Endothelial cell of umbilical vein (primary cell): ENCODE data around the gene CEP72. TPM values are rescaled to one million over a fixed set of nuclear protein-coding genes. Genes with fewer than 3 reads are reported as not detected.

ENCODE experiments used
- BruUV-seq: library from RNA; stranded (reverse); fragments of 400-500 nt; replicated peaks from 2 replicates; lab custom pipeline; 2021; lab: Mats Ljungman, UMichigan
- CTCF ChIA-PET: fragments of 300-600, 350-600 bp; sonication (Branson Sonifier 250); formaldehyde crosslinking; loops from one replicate; lab custom pipeline; 2021; ENCODE audit warnings: antibody characterized with exemption, inconsistent platforms; lab: Charles Lee
- POLR2A ChIA-PET: fragments of 300-600, 350-600 bp; sonication (Branson Sonifier 250); formaldehyde crosslinking; loops from one replicate; lab custom pipeline; 2021; ENCODE audit warnings: antibody characterized with exemption, inconsistent platforms; lab: Charles Lee
- DNase-seq: peaks from one replicate; pipeline ENCODE4 v3.0.0-alpha.2; 2011; ENCODE audit warnings: low read depth, low spot score
- FAIRE-seq: peaks from 2 replicates; lab custom pipeline; 2011; peaks lifted over from hg19 to GRCh38; lab: Jason Lieb, UNC
- H2AFZ ChIP-seq: 2 replicates; pipeline ENCODE4 v1.6.0; 2012; ENCODE audit warnings: low read depth, low read length, control low read depth, inconsistent platforms
- H3K27ac ChIP-seq: 2 replicates; pipeline ENCODE4 v1.5.1; 2011; ENCODE audit warnings: low read depth, mild to moderate bottlenecking, control low read depth, low read length, moderate library complexity; ENCODE audit not compliant: insufficient read depth
- H3K27me3 ChIP-seq, 2 experiments: 2 replicates each; pipeline versions ENCODE4 v1.6.0 to v1.6.1; 2011; ENCODE audit warnings: low read length in 2 of 2, mixed read lengths in 1 of 2; ENCODE audit not compliant: control insufficient read depth in 2 of 2, insufficient read depth in 2 of 2
- H3K36me3 ChIP-seq, 2 experiments: 2 replicates in 1 of 2; 3 replicates in 1 of 2; pipeline ENCODE4 v1.5.1; 2011; ENCODE audit warnings: low read length in 2 of 2, mild to moderate bottlenecking in 1 of 2, moderate library complexity in 1 of 2; ENCODE audit not compliant: control insufficient read depth in 2 of 2, insufficient read depth in 2 of 2; ENCODE audit errors: extremely low read depth in 1 of 2
- H3K4me1 ChIP-seq: 3 replicates; pipeline ENCODE4 v1.5.1; 2011; ENCODE audit warnings: mild to moderate bottlenecking, low read length; ENCODE audit not compliant: control insufficient read depth, insufficient read depth; ENCODE audit errors: extremely low read depth
- H3K4me2 ChIP-seq: 2 replicates; pipeline ENCODE4 v1.6.1; 2011; ENCODE audit warnings: low read length, control low read depth, mixed read lengths; ENCODE audit not compliant: insufficient read depth
- H3K4me3 ChIP-seq, 3 experiments: fragments of 200-600 bp in 1 of 3; sonication (generic), shearing (Covaris generic) in 1 of 3; replicated peaks in 1 of 3; 2 replicates each; pipeline ENCODE4 v1.5.1; 2011 to 2016; ENCODE audit warnings: control low read depth in 3 of 3, low read length in 3 of 3, mild to moderate bottlenecking in 2 of 3, inconsistent platforms in 1 of 3, low read depth in 1 of 3, moderate library complexity in 1 of 3; ENCODE audit not compliant: insufficient read depth in 1 of 3
- H3K79me2 ChIP-seq: 2 replicates; pipeline ENCODE4 v1.6.0; 2012; ENCODE audit warnings: low read length, inconsistent platforms; ENCODE audit not compliant: control insufficient read depth, insufficient read depth
- H3K9ac ChIP-seq: replicated peaks from 2 replicates; pipeline ENCODE3; 2011; ENCODE audit warnings: low read length, control low read depth; ENCODE audit not compliant: insufficient read depth; ENCODE audit errors: extremely low read depth
- H3K9me1 ChIP-seq: replicated peaks from 3 replicates; pipeline ENCODE4 v1.6.0; 2011; ENCODE audit warnings: mild to moderate bottlenecking, low read length; ENCODE audit not compliant: control insufficient read depth, insufficient read depth; ENCODE audit errors: extremely low read depth
- H3K9me3 ChIP-seq: replicated peaks from 2 replicates; pipeline ENCODE4 v1.5.1; 2012; ENCODE audit warnings: low read length, inconsistent platforms; ENCODE audit not compliant: control insufficient read depth, insufficient read depth
- H4K20me1 ChIP-seq: replicated peaks from 2 replicates; pipeline ENCODE3; 2011; ENCODE audit warnings: mild to moderate bottlenecking, low read length; ENCODE audit not compliant: control insufficient read depth, insufficient read depth; ENCODE audit errors: extremely low read depth
- EZH2 ChIP-seq: IDR thresholded peaks from 2 replicates; pipeline ENCODE4 v1.6.1; 2012; ENCODE audit warnings: borderline replicate concordance, low read depth, mild to moderate bottlenecking, moderate library complexity, low read length, inconsistent platforms; ENCODE audit not compliant: severe bottlenecking
- FOS ChIP-seq: IDR thresholded peaks from 2 replicates; pipeline ENCODE4 v1.6.1; 2011; ENCODE audit warnings: mild to moderate bottlenecking, low read length, moderate library complexity, borderline replicate concordance; ENCODE audit not compliant: insufficient read depth
- GATA2 ChIP-seq: IDR thresholded peaks from 2 replicates; pipeline ENCODE4 v1.7.0; 2011; ENCODE audit warnings: low read depth, mild to moderate bottlenecking, moderate library complexity, mixed read lengths, low read length; ENCODE audit not compliant: insufficient read length, insufficient read depth
- JUN ChIP-seq: IDR thresholded peaks from 2 replicates; pipeline ENCODE4 v1.6.1; 2011; ENCODE audit warnings: borderline replicate concordance, low read depth; ENCODE audit not compliant: insufficient read length, insufficient read depth
- MYC ChIP-seq: IDR thresholded peaks from one replicate; pipeline ENCODE4 v1.6.1; 2011; ENCODE audit warnings: mild to moderate bottlenecking, low read depth, low read length
- POLR2A ChIP-seq: IDR thresholded peaks from 2 replicates; pipeline ENCODE4 v1.6.1; 2012; ENCODE audit warnings: low read depth, mild to moderate bottlenecking, control low read depth, low read length
- POLR2AphosphoS5 ChIP-seq: IDR thresholded peaks from 2 replicates; pipeline ENCODE4 v1.6.1; 2012; ENCODE audit warnings: low read depth, mild to moderate bottlenecking, control low read depth, low read length, moderate library complexity; ENCODE audit not compliant: insufficient read depth
- dilution Hi-C: fragments of 300-500 bp; cut with MboI; formaldehyde crosslinking; loops from one replicate; pipeline ENCODE4 v1.15.0; 2019; ENCODE audit warnings: low sequenced_read_pairs; ENCODE audit not compliant: extremely low pct_ligation_motif_present
- intact Hi-C: fragments of 100-400 bp; cut with micrococcal nuclease; formaldehyde crosslinking; loops from one replicate; pipeline ENCODE4 v1.10.0; 2022
- polyA plus RNA-seq, 4 experiments: library from polyadenylated mRNA; depleted of rRNA in 3 of 4; stranded (reverse) in 3 of 4; unstranded in 1 of 4; fragments of >200 nt; gene quantifications; 2 replicates each; pipeline versions ENCODE4 v1.2.1 to v1.2.3, GENCODE V29; 2011 to 2012; ENCODE audit warnings: missing spikeins in 1 of 4
- total RNA-seq: library from RNA; stranded (reverse); gene quantifications from 2 replicates; pipeline ENCODE4 v1.2.3, GENCODE V29; 2021
- TF ChIP-seq, protein P1 (sequence below), 2 donors: IDR thresholded peaks; 1 replicate in 1 of 2; 2 replicates in 1 of 2; pipeline ENCODE4 v1.5.1; 2011; ENCODE audit warnings: low read length in 2 of 2, mild to moderate bottlenecking in 2 of 2, moderate library complexity in 2 of 2, control low read depth in 1 of 2, inconsistent platforms in 1 of 2, low read depth in 1 of 2; ENCODE audit not compliant: insufficient read depth in 1 of 2; ENCODE audit errors: extremely low read depth in 1 of 2
- TF ChIP-seq, protein P2 (sequence below): IDR thresholded peaks from 2 replicates; pipeline ENCODE4 v1.6.1; 2011; ENCODE audit not compliant: insufficient read depth, insufficient read length

CEP72 gene
- total and polyA plus RNA-seq, 2 donors (not counting 3 experiments of a cell fraction or from before 2014, with no cell fraction given), result 2.9 to 9.5 TPM

DNA sequence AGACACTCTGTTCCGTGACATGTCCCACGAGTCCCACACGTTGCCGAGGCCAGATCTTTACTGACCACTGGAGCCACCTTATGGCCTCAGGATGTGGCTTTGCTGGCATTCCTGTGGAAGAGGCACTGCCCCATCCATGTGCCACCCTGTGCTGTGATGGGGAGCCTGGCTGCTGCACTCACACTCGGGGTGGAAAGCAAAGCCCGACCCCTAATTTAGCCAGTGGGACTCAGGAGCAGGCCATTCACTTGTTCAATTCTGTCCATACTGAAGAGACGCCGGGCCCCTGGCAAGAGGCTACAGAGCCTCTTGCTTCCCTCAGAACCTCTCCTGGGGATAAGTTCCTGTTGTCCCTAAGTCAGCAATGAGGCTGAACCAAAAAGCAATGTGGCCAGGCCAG lies 18.6 kb upstream of the CEP72 start:
- DNase-seq (no peak), FAIRE-seq (no peak)
- Histone ChIP-seq H3K4me3 (no peak overlapping the region), H3K9me1 (no peaks in the 10 kb centered on the region), H3K27ac (no peak overlapping the region), H2AFZ (no peak overlapping the region), H4K20me1 (no peaks in the 10 kb centered on the region), H3K79me2 (no peaks in the 10 kb centered on the region), H3K9me3 (no peaks in the 10 kb centered on the region), H3K4me2 (no peak overlapping the region), H3K9ac (no peak overlapping the region), H3K27me3 (peaks cover 9 to 31% of the 10 kb centered on the region in 2 experiments), H3K4me1 (no peaks in the 10 kb centered on the region), H3K36me3 (no peaks in the 10 kb centered on the region)
- ChIA-PET CTCF (no interaction called here), POLR2A (no interaction called here)
- no peak for TF ChIP-seq POLR2A
- TF ChIP-seq, protein P1, sequence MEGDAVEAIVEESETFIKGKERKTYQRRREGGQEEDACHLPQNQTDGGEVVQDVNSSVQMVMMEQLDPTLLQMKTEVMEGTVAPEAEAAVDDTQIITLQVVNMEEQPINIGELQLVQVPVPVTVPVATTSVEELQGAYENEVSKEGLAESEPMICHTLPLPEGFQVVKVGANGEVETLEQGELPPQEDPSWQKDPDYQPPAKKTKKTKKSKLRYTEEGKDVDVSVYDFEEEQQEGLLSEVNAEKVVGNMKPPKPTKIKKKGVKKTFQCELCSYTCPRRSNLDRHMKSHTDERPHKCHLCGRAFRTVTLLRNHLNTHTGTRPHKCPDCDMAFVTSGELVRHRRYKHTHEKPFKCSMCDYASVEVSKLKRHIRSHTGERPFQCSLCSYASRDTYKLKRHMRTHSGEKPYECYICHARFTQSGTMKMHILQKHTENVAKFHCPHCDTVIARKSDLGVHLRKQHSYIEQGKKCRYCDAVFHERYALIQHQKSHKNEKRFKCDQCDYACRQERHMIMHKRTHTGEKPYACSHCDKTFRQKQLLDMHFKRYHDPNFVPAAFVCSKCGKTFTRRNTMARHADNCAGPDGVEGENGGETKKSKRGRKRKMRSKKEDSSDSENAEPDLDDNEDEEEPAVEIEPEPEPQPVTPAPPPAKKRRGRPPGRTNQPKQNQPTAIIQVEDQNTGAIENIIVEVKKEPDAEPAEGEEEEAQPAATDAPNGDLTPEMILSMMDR (IDR thresholded peaks at IDR 0.05; ENCODE audit: extremely low read depth in 1 of 2, insufficient read depth in 1 of 2, low read depth in 1 of 2, low read length in 2 of 2), result no peak
- no peak for TF ChIP-seq FOS
- no peak for TF ChIP-seq EZH2
- no peak for TF ChIP-seq POLR2AphosphoS5
- TF ChIP-seq GATA2, result no peak
- TF ChIP-seq, protein P2, sequence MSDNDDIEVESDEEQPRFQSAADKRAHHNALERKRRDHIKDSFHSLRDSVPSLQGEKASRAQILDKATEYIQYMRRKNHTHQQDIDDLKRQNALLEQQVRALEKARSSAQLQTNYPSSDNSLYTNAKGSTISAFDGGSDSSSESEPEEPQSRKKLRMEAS, result no peak
- no peak for TF ChIP-seq MYC
- no peak for TF ChIP-seq JUN
- dilution Hi-C loops, result no loop called here
- intact Hi-C loops, result no loop called here
- BruUV-seq, result no TSS peak
